RWPE2 (cell line): Measurements from ENCODE around the gene SUPT3H.

Source experiments
- ATAC-seq: fragments of 200-7000 bp; cut with Tn5 transposase; 3 replicates; pipeline ENCODE4 v1.9.1; 2021; ENCODE audit warnings: low read depth
- DNase-seq: peaks from one replicate; pipeline ENCODE4 v3.0.0-alpha.2; 2020; ENCODE audit warnings: low spot score
- H3K27ac ChIP-seq: fragments of 450-650 bp; 2 replicates; pipeline ENCODE4 v1.5.1; 2017; ENCODE audit warnings: mild to moderate bottlenecking; ENCODE audit not compliant: poor library complexity, severe bottlenecking
- H3K27me3 ChIP-seq: fragments of 250-450 bp; sonication (Bioruptor Pico); 2 replicates; pipeline ENCODE4 v1.5.1; 2021; ENCODE audit warnings: mild to moderate bottlenecking, moderate library complexity; ENCODE audit not compliant: insufficient read depth, poor library complexity, severe bottlenecking
- H3K36me3 ChIP-seq: fragments of 250-450 bp; sonication (Bioruptor Pico); 2 replicates; pipeline ENCODE4 v1.5.1; 2020; ENCODE audit warnings: low read depth, mild to moderate bottlenecking, moderate library complexity
- H3K4me1 ChIP-seq: fragments of 250-450 bp; sonication (Bioruptor Pico); 2 replicates; pipeline ENCODE4 v1.5.1; 2021; ENCODE audit warnings: mild to moderate bottlenecking, moderate library complexity; ENCODE audit not compliant: insufficient read depth, poor library complexity, severe bottlenecking
- H3K4me3 ChIP-seq: fragments of 250-450 bp; sonication (Bioruptor Pico); 2 replicates; pipeline ENCODE4 v1.5.1; 2021; ENCODE audit warnings: mild to moderate bottlenecking, moderate library complexity; ENCODE audit not compliant: severe bottlenecking
- H3K9me3 ChIP-seq: fragments of 250-450 bp; sonication (Bioruptor Pico); 2 replicates; pipeline ENCODE4 v1.5.1; 2021; ENCODE audit warnings: mild to moderate bottlenecking, moderate library complexity; ENCODE audit not compliant: severe bottlenecking
- CTCF ChIP-seq: fragments of 450-650 bp; IDR thresholded peaks from one replicate; pipeline ENCODE4 v1.5.1; 2017; ENCODE audit warnings: mild to moderate bottlenecking, moderate library complexity; ENCODE audit not compliant: poor library complexity, severe bottlenecking

SUPT3H gene

GRCh38 chr6:44983467-44984365, 394.0 kb downstream of the SUPT3H start:
- Histone ChIP-seq H3K9me3 (no peaks in the 10 kb centered on the region), H3K27ac (no peak overlapping the region), H3K27me3 (no peaks in the 10 kb centered on the region), H3K4me1 (no peaks in the 10 kb centered on the region), H3K36me3 (no peaks in the 10 kb centered on the region), H3K4me3 (no peak overlapping the region)
- ATAC-seq, result no peak
- no peak for DNase-seq
- TF ChIP-seq CTCF, result no peak

DNA sequence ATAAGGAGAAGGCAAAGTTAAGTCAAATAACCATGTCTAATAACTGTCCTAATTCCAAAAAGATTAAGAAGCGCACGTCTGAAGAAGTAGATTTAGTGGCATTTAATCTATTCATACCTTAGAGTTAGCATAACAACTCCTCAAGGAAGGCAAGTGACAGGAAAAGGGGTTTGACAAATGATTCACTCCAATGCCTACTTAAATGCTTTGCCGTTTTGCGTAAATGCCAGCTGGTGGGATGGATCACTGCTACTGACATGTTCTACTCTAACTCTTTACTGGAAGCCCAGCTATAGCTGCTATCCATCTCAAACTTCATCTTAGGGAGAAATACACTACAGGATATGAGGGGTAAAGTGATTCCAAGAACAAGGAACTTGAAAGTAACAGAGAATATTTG, 396.9 kb downstream of the SUPT3H start:
- no peaks in the 10 kb centered on the region for H3K4me1 ChIP-seq
- no peak for ATAC-seq
- TF ChIP-seq CTCF, result no peak
- H3K27ac ChIP-seq, result no peak overlapping the region
- no peak for DNase-seq
- H3K4me3 ChIP-seq, result no peak overlapping the region
- no peaks in the 10 kb centered on the region for H3K27me3 ChIP-seq
- no peaks in the 10 kb centered on the region for H3K9me3 ChIP-seq
- H3K36me3 ChIP-seq, result no peaks in the 10 kb centered on the region

DNA sequence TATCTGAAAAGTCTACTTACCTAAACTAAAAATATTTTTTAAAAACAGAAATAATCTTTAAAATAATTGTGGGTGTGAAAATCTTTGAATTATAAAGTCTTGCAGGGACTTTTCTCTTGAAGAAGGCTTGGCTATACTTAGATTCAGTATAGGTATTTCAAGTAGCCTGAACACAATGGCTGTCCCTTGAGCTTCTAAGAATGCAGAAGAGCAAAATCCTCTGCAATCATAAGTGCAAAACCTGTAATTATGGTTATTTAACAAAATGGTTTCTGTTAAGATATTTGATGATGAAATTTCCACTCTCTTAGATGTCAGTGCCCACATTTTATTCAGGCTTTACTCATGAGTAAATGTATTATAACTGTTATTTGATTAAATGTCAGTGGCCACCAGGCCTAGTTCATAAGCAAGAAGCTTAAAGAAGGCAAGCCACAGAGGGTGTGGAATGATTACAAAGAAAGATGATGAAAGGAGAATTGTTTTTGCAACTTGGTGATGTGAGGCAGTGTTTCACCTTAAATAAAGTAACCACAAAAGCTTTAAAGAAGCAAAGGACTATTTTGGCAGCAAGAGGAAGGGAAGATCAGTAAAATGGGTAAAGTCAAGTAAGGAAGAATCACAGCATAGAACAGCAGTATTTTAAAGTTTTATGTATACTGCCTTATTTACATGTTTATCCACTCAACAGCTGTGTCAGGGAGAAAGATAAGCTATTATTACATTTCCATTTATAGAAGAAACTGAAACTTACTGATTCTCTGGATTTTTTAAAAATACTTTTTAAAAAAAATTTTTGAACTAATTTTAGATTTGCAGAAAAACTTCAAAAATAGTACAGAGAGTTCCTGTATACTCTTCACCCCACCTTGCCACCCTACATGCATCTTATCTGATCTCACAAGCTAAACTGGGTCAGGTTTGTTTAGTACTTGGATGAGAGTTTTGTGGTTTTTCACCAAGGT, 400.8 kb downstream of the SUPT3H start:
- TF ChIP-seq CTCF, result no peak
- ATAC-seq (no peak), DNase-seq (no peak)
- H3K27me3 ChIP-seq, result no peaks in the 10 kb centered on the region
- H3K4me1 ChIP-seq, result no peaks in the 10 kb centered on the region
- H3K27ac ChIP-seq, result no peak overlapping the region
- H3K4me3 ChIP-seq, result no peak overlapping the region
- H3K36me3 ChIP-seq, result no peaks in the 10 kb centered on the region
- peaks cover 4% of the 10 kb centered on the region for H3K9me3 ChIP-seq

GRCh38 chr6:44974511-44974910, 403.2 kb downstream of the SUPT3H start:
- Histone ChIP-seq H3K27ac (no peak overlapping the region), H3K27me3 (no peaks in the 10 kb centered on the region), H3K4me3 (no peak overlapping the region), H3K9me3 (peaks cover 4% of the 10 kb centered on the region), H3K36me3 (no peaks in the 10 kb centered on the region), H3K4me1 (no peaks in the 10 kb centered on the region)
- no peak for DNase-seq
- TF ChIP-seq CTCF, result no peak
- no peak for ATAC-seq
